WTC11 (cell line): ENCODE data around the gene FAM228B. TPM values are rescaled to one million over a fixed set of nuclear protein-coding genes. Genes with fewer than 3 reads are reported as not detected.

ENCODE experiments used
- ATAC-seq: fragments of 200-7000 bp; cut with Tn5 transposase; 2 replicates; pipeline ENCODE4 v1.10.0; 2021; ENCODE audit warnings: mild to moderate bottlenecking, moderate library complexity
- CTCF ChIA-PET: fragments of 300-600 bp; sonication (Branson Sonifier 250); formaldehyde crosslinking; loops from one replicate; lab custom pipeline; 2021; ENCODE audit warnings: antibody characterized with exemption; lab: Charles Lee
- POLR2A ChIA-PET: fragments of 350-600 bp; sonication (Branson Sonifier 250); formaldehyde crosslinking; loops from one replicate; lab custom pipeline; 2021; ENCODE audit warnings: antibody characterized with exemption; lab: Charles Lee
- DNase-seq: peaks from one replicate; pipeline ENCODE4 v3.0.0; 2021; ENCODE audit warnings: low spot score
- H3K27ac Mint-ChIP-seq: 2 replicates; pipeline ENCODE4 v1.8.0; 2021; ENCODE audit warnings: mixed read lengths
- H3K27me3 Mint-ChIP-seq: 2 replicates; pipeline ENCODE4 v1.8.0; 2021; ENCODE audit warnings: low read depth, mild to moderate bottlenecking, moderate library complexity, mixed read lengths
- H3K36me3 Mint-ChIP-seq: 2 replicates; pipeline ENCODE4 v1.8.0; 2021; ENCODE audit warnings: mixed read lengths
- H3K4me1 Mint-ChIP-seq: 2 replicates; pipeline ENCODE4 v1.8.0; 2022; ENCODE audit warnings: mixed read lengths
- H3K4me3 Mint-ChIP-seq: 2 replicates; pipeline ENCODE4 v1.8.0; 2021; ENCODE audit warnings: mild to moderate bottlenecking, moderate library complexity, mixed read lengths
- H3K9me3 Mint-ChIP-seq: 2 replicates; pipeline ENCODE4 v1.8.0; 2021; ENCODE audit warnings: mixed read lengths
- CREM ChIP-seq: sonication (generic); formaldehyde crosslinking; IDR thresholded peaks from 2 replicates; pipeline ENCODE4 v1.8.1; 2022; ENCODE audit warnings: mild to moderate bottlenecking, missing genetic modification reagents, moderate library complexity
- EMX1 ChIP-seq: fragments of 250-450 bp; sonication (Bioruptor Pico); IDR thresholded peaks from 2 replicates; pipeline ENCODE4 v1.8.0; 2021; ENCODE audit warnings: mild to moderate bottlenecking
- ETV6 ChIP-seq: sonication (generic); formaldehyde crosslinking; IDR thresholded peaks from 2 replicates; pipeline ENCODE4 v1.8.1; 2022; ENCODE audit warnings: mild to moderate bottlenecking, missing genetic modification reagents
- FOXJ3 ChIP-seq: sonication (generic); formaldehyde crosslinking; IDR thresholded peaks from 2 replicates; pipeline ENCODE4 v1.9.0; 2021; ENCODE audit warnings: missing genetic modification reagents, mild to moderate bottlenecking, borderline replicate concordance
- GABPB1 ChIP-seq: sonication (generic); formaldehyde crosslinking; IDR thresholded peaks from 2 replicates; pipeline ENCODE4 v1.8.1; 2023; ENCODE audit warnings: mild to moderate bottlenecking, missing genetic modification reagents
- KAT7 ChIP-seq: sonication (generic); formaldehyde crosslinking; IDR thresholded peaks from 2 replicates; pipeline ENCODE4 v1.8.1; 2023; ENCODE audit warnings: missing genetic modification reagents, mild to moderate bottlenecking, borderline replicate concordance
- MXD4 ChIP-seq: fragments of 250-450 bp; sonication (Bioruptor Pico); IDR thresholded peaks from 2 replicates; pipeline ENCODE4 v1.8.0; 2021; ENCODE audit warnings: mild to moderate bottlenecking, moderate library complexity, borderline replicate concordance
- NFE2L1 ChIP-seq: sonication (generic); formaldehyde crosslinking; IDR thresholded peaks from 2 replicates; pipeline ENCODE4 v1.8.1; 2023; ENCODE audit warnings: missing genetic modification reagents
- NFYB ChIP-seq: sonication (generic); formaldehyde crosslinking; conservative IDR thresholded peaks from 2 replicates; pipeline ENCODE4 v1.8.0; 2022; ENCODE audit warnings: low read depth, missing genetic modification reagents
- NR1H2 ChIP-seq: sonication (generic); formaldehyde crosslinking; IDR thresholded peaks from 2 replicates; pipeline ENCODE4 v1.9.0; 2021; ENCODE audit warnings: mild to moderate bottlenecking, moderate library complexity, missing genetic modification reagents
- NR3C1 ChIP-seq: sonication (generic); formaldehyde crosslinking; conservative IDR thresholded peaks from 2 replicates; pipeline ENCODE4 v1.8.1; 2023; ENCODE audit warnings: low read depth, mild to moderate bottlenecking, missing genetic modification reagents
- OVOL2 ChIP-seq: fragments of 250-450 bp; sonication (Bioruptor Pico); IDR thresholded peaks from 2 replicates; pipeline ENCODE4 v1.9.0; 2021; ENCODE audit warnings: mild to moderate bottlenecking, borderline replicate concordance
- PRRX2 ChIP-seq: fragments of 250-450 bp; sonication (Bioruptor Pico); IDR thresholded peaks from 2 replicates; pipeline ENCODE4 v1.8.0; 2021; ENCODE audit warnings: mild to moderate bottlenecking
- RORB ChIP-seq: fragments of 250-450 bp; sonication (Bioruptor Pico); IDR thresholded peaks from 2 replicates; pipeline ENCODE4 v1.9.0; 2021; ENCODE audit warnings: mild to moderate bottlenecking
- SOX15 ChIP-seq: fragments of 250-450 bp; sonication (Bioruptor Pico); IDR thresholded peaks from 2 replicates; pipeline ENCODE4 v1.9.0; 2021; ENCODE audit warnings: mild to moderate bottlenecking
- TEAD4 ChIP-seq: sonication (generic); formaldehyde crosslinking; IDR thresholded peaks from 2 replicates; pipeline ENCODE4 v1.8.0; 2022; ENCODE audit warnings: mild to moderate bottlenecking, missing genetic modification reagents
- ZBTB21 ChIP-seq: sonication (generic); formaldehyde crosslinking; IDR thresholded peaks from 2 replicates; pipeline ENCODE4 v1.8.1; 2023; ENCODE audit warnings: mild to moderate bottlenecking, missing genetic modification reagents, borderline replicate concordance
- ZNF219 ChIP-seq: sonication (generic); formaldehyde crosslinking; IDR thresholded peaks from 2 replicates; pipeline ENCODE4 v1.8.0; 2023; ENCODE audit warnings: missing genetic modification reagents, mild to moderate bottlenecking, borderline replicate concordance
- ZNF263 ChIP-seq: sonication (generic); formaldehyde crosslinking; IDR thresholded peaks from 2 replicates; pipeline ENCODE4 v1.8.1; 2022; ENCODE audit warnings: low read depth, mild to moderate bottlenecking, moderate library complexity, missing genetic modification reagents
- ZNF396 ChIP-seq: fragments of 250-450 bp; sonication (Bioruptor Pico); IDR thresholded peaks from 2 replicates; pipeline ENCODE4 v1.8.0; 2021; ENCODE audit warnings: mild to moderate bottlenecking, moderate library complexity, borderline replicate concordance
- ZNF416 ChIP-seq: fragments of 250-450 bp; sonication (Bioruptor Pico); IDR thresholded peaks from 2 replicates; pipeline ENCODE4 v1.9.0; 2021; ENCODE audit warnings: mild to moderate bottlenecking, inconsistent platforms
- ZNF423 ChIP-seq: fragments of 250-450 bp; sonication (Bioruptor Pico); IDR thresholded peaks from 2 replicates; pipeline ENCODE4 v2.1.2; 2022; ENCODE audit warnings: mild to moderate bottlenecking, moderate library complexity
- total RNA-seq: library from RNA; stranded (reverse); gene quantifications from 3 replicates; pipeline ENCODE4 v1.2.3, GENCODE V29; 2021
- TF ChIP-seq, protein P1 (sequence below): fragments of 250-450 bp; sonication (Bioruptor Pico); IDR thresholded peaks from 2 replicates; pipeline ENCODE4 v1.9.0; 2021; ENCODE audit warnings: mild to moderate bottlenecking
- TF ChIP-seq, protein P2 (sequence below): fragments of 250-450 bp; sonication (Bioruptor Pico); IDR thresholded peaks from 2 replicates; pipeline ENCODE4 v1.9.0; 2021; ENCODE audit warnings: mild to moderate bottlenecking
- TF ChIP-seq, protein P3 (sequence below): fragments of 250-450 bp; sonication (Bioruptor Pico); IDR thresholded peaks from 2 replicates; pipeline ENCODE4 v1.9.0; 2021; ENCODE audit warnings: moderate library complexity, mild to moderate bottlenecking, inconsistent platforms, borderline replicate concordance
- TF ChIP-seq, protein P4 (sequence below): sonication (generic); formaldehyde crosslinking; IDR thresholded peaks from 2 replicates; pipeline ENCODE4 v1.8.1; 2023; ENCODE audit warnings: mild to moderate bottlenecking, missing genetic modification reagents, moderate library complexity
- TF ChIP-seq, protein P5 (sequence below): sonication (generic); formaldehyde crosslinking; IDR thresholded peaks from 2 replicates; pipeline ENCODE4 v1.8.0; 2023; ENCODE audit warnings: missing genetic modification reagents

FAM228B gene
- total RNA-seq, 1 experiment from 2014 or later = 2.7 TPM

DNA sequence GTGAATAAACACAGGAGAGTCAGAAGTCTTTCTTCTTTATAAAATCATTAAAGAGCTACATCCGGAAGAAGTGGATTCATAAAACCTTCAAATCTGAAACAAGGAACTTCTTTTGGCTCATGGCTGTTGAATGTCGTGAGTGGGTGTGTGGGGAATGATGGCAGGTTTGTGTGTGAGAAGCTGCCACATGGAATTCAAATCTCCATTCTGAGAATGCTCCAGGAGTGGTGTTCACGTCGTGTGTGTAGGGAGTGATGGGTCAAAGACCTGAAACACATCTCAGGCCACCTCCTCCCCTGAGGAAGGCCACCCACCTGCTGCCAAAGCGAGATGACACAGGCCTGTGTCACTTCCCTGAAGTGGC is 80.5 kb downstream of the FAM228B start:
- 0 out of 2 replicates have a peak, but pooled peaks cover 3% of the 10 kb centered on the region for H3K4me1 Mint-ChIP-seq
- peaks cover 4% of the 10 kb centered on the region; the same call in 1 of the 2 replicates for H3K36me3 Mint-ChIP-seq
- no peak overlapping the region; the same call in 1 of the 2 replicates for H3K27ac Mint-ChIP-seq
- TF ChIP-seq, protein P1, sequence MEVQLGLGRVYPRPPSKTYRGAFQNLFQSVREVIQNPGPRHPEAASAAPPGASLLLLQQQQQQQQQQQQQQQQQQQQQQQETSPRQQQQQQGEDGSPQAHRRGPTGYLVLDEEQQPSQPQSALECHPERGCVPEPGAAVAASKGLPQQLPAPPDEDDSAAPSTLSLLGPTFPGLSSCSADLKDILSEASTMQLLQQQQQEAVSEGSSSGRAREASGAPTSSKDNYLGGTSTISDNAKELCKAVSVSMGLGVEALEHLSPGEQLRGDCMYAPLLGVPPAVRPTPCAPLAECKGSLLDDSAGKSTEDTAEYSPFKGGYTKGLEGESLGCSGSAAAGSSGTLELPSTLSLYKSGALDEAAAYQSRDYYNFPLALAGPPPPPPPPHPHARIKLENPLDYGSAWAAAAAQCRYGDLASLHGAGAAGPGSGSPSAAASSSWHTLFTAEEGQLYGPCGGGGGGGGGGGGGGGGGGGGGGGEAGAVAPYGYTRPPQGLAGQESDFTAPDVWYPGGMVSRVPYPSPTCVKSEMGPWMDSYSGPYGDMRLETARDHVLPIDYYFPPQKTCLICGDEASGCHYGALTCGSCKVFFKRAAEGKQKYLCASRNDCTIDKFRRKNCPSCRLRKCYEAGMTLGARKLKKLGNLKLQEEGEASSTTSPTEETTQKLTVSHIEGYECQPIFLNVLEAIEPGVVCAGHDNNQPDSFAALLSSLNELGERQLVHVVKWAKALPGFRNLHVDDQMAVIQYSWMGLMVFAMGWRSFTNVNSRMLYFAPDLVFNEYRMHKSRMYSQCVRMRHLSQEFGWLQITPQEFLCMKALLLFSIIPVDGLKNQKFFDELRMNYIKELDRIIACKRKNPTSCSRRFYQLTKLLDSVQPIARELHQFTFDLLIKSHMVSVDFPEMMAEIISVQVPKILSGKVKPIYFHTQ (CRISPR knock-in tag) = no peak
- TF ChIP-seq NFYB = no peak
- no peaks in the 10 kb centered on the region for H3K9me3 Mint-ChIP-seq
- H3K27me3 Mint-ChIP-seq = no peaks in the 10 kb centered on the region
- no peak overlapping the region for H3K4me3 Mint-ChIP-seq
- ChIA-PET CTCF (interaction anchor here (1.0 kb wide), 1 partner anchor 379 kb away, joined by 3 read pairs; no protein-coding TSS in a partner anchor), POLR2A (interaction anchor here (0.6 kb wide), 1 partner anchor 153 kb away, joined by 3 read pairs; no protein-coding TSS in a partner anchor)
- DNase-seq (no peak), ATAC-seq (no peak)

DNA sequence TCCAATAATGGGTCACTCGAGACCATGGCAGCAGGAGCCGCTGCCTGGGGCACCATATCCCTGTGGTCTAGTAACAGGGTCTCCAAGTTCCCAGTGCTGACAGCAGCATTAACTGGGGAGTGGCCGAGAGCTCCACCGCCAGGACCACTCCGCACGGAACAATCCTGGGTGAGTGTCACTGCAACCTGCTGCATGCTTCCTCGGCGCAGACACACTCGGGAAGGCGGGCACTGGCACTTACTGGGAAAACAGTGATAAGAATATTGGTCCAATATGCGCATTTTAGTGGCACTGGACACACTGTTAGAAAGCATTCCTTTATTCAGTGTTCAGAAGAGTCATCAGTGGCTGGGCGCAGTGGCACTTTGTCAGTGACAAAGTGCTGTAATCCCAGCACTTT is 81.2 kb downstream of the FAM228B start:
- Mint-ChIP-seq H3K27me3 (no peaks in the 10 kb centered on the region), H3K36me3 (peaks cover 4% of the 10 kb centered on the region; the same call in 1 of the 2 replicates), H3K4me3 (no peak overlapping the region), H3K27ac (no peak overlapping the region)
- no peak for ATAC-seq
- POLR2A ChIA-PET = no interaction called here
- no peak for TF ChIP-seq KAT7 (CRISPR knock-in tag)
- no peak for TF ChIP-seq SOX15
- no peak for TF ChIP-seq ETV6 (CRISPR knock-in tag)
- no peak for TF ChIP-seq ZBTB21
- TF ChIP-seq MXD4 (CRISPR knock-in tag) = no peak
- TF ChIP-seq, protein P1 (CRISPR knock-in tag) = no peak
- TF ChIP-seq NFE2L1 = no peak
- TF ChIP-seq, protein P2, sequence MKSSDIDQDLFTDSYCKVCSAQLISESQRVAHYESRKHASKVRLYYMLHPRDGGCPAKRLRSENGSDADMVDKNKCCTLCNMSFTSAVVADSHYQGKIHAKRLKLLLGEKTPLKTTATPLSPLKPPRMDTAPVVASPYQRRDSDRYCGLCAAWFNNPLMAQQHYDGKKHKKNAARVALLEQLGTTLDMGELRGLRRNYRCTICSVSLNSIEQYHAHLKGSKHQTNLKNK (CRISPR knock-in tag) = no peak
- no peak for TF ChIP-seq OVOL2 (CRISPR knock-in tag)
- no peak for TF ChIP-seq TEAD4 (CRISPR knock-in tag)
- TF ChIP-seq PRRX2 (CRISPR knock-in tag) = no peak
- no peak for TF ChIP-seq ZNF423
- TF ChIP-seq, protein P3, sequence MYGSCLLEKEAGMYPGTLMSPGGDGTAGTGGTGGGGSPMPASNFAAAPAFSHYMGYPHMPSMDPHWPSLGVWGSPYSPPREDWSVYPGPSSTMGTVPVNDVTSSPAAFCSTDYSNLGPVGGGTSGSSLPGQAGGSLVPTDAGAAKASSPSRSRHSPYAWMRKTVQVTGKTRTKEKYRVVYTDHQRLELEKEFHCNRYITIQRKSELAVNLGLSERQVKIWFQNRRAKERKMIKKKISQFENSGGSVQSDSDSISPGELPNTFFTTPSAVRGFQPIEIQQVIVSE = no peak
- no peak for TF ChIP-seq CREM (CRISPR knock-in tag)
- TF ChIP-seq ZNF396 (CRISPR knock-in tag) = no peak
- no peak for TF ChIP-seq ZNF416 (CRISPR knock-in tag)
- no peak for TF ChIP-seq ZNF219 (CRISPR knock-in tag)
- TF ChIP-seq, all 79 proteins: peak for 0
- DNase-seq = no peak
- Mint-ChIP-seq H3K9me3 (no peaks in the 10 kb centered on the region), H3K4me1 (0 out of 2 replicates have a peak, but pooled peaks cover 3% of the 10 kb centered on the region)
- CTCF ChIA-PET = no interaction called here

DNA sequence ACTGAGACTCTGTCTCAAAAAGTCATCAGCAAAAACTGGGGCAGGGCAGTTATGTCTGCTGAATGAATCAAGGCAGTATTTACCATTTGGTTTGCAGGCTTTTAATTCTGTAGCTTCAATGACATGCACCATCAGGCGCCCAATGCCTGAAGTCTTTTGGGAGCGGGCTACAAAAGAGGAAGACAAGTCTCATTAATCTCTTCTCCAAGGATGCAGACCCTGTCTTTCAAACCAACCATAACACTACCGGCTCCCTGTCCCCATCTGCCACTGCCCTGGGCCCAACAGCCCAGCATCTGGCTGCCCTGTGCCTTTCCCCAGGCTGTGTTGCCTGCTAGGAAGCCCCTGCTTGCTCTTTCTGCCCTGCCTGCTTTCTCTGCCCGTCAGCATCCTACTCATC is 81.9 kb downstream of the FAM228B start:
- Mint-ChIP-seq H3K9me3 (no peaks in the 10 kb centered on the region), H3K4me3 (no peak overlapping the region), H3K4me1 (0 out of 2 replicates have a peak, but pooled peaks cover 3% of the 10 kb centered on the region), H3K27me3 (no peaks in the 10 kb centered on the region), H3K36me3 (peaks cover 4% of the 10 kb centered on the region; the same call in 1 of the 2 replicates), H3K27ac (no peak overlapping the region)
- no peak for DNase-seq
- CTCF ChIA-PET = no interaction called here
- ATAC-seq = no peak
- POLR2A ChIA-PET = no interaction called here
- TF ChIP-seq, protein P4, sequence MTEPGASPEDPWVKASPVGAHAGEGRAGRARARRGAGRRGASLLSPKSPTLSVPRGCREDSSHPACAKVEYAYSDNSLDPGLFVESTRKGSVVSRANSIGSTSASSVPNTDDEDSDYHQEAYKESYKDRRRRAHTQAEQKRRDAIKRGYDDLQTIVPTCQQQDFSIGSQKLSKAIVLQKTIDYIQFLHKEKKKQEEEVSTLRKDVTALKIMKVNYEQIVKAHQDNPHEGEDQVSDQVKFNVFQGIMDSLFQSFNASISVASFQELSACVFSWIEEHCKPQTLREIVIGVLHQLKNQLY (CRISPR knock-in tag) = no peak
- TF ChIP-seq MXD4 (CRISPR knock-in tag) (no peak), ZNF263 (CRISPR knock-in tag) (no peak), FOXJ3 (CRISPR knock-in tag) (no peak), RORB (CRISPR knock-in tag) (no peak), EMX1 (CRISPR knock-in tag) (no peak), NR1H2 (no peak), NR3C1 (CRISPR knock-in tag) (no peak), GABPB1 (CRISPR knock-in tag) (no peak), PRRX2 (CRISPR knock-in tag) (no peak)
- TF ChIP-seq, protein P5, sequence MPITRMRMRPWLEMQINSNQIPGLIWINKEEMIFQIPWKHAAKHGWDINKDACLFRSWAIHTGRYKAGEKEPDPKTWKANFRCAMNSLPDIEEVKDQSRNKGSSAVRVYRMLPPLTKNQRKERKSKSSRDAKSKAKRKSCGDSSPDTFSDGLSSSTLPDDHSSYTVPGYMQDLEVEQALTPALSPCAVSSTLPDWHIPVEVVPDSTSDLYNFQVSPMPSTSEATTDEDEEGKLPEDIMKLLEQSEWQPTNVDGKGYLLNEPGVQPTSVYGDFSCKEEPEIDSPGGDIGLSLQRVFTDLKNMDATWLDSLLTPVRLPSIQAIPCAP (CRISPR knock-in tag) = no peak
